Measurements from ENCODE around the gene BMPR1B.
"Not testable (repeated sequence)": the region's sequence is repeated elsewhere in the genome, so short reads cannot be mapped to it uniquely, and the experiment has no call there.

Gene BMPR1B

GRCh38 chr4:95142932-95143331 lies 385.2 kb downstream of the BMPR1B start:
- no peak for DNase-seq (ENCODE audit: low read depth)

GRCh38 chr4:95151255-95151654 lies 393.5 kb downstream of the BMPR1B start:
- no peak for DNase-seq (ENCODE audit: low read depth)

- DNase-seq (ENCODE audit: low read depth) = no peak
Measured at GRCh38 chr4:95153182-95153581, 395.4 kb downstream of the BMPR1B start.

GRCh38 chr4:95155759-95156451 lies 398.1 kb downstream of the BMPR1B start:
- DNase-seq (ENCODE audit: low read depth) = no peak

GRCh38 chr4:95156452-95156765 lies 398.7 kb downstream of the BMPR1B start:
- DNase-seq (ENCODE audit: low read depth) = no peak

- DNase-seq (ENCODE audit: low read depth) = no peak
Measured at GRCh38 chr4:95157596-95157995, 399.8 kb downstream of the BMPR1B start.

GRCh38 chr4:95158045-95158444 lies 400.3 kb downstream of the BMPR1B start:
- DNase-seq (ENCODE audit: low read depth) = no peak

GRCh38 chr4:95158626-95159025 lies 400.9 kb downstream of the BMPR1B start:
- no peak for DNase-seq (ENCODE audit: low read depth)

- no peak for DNase-seq (ENCODE audit: low read depth)
Measured at GRCh38 chr4:95159384-95159783, 401.6 kb downstream of the BMPR1B start.

- DNase-seq (ENCODE audit: low read depth) = no peak
Measured at GRCh38 chr4:95161781-95162469, 404.2 kb downstream of the BMPR1B start.

GRCh38 chr4:95162867-95163266 lies 405.1 kb downstream of the BMPR1B start:
- DNase-seq (ENCODE audit: low read depth) = no peak

- no peak for DNase-seq (ENCODE audit: low read depth)
Measured at GRCh38 chr4:95165926-95166524, 408.3 kb downstream of the BMPR1B start.

- no peak for DNase-seq (ENCODE audit: low read depth)
Measured at GRCh38 chr4:95167805-95168204, 410.1 kb downstream of the BMPR1B start.

- no peak for DNase-seq (ENCODE audit: low read depth)
Measured at GRCh38 chr4:95170176-95170575, 412.4 kb downstream of the BMPR1B start.

- DNase-seq (ENCODE audit: low read depth) = not testable (repeated sequence)
Measured at GRCh38 chr4:95171377-95171776, 413.6 kb downstream of the BMPR1B start.

- no peak for DNase-seq (ENCODE audit: low read depth)
Measured at GRCh38 chr4:95178938-95179337, 421.2 kb downstream of the BMPR1B start.

GRCh38 chr4:95180531-95181242 lies 422.9 kb downstream of the BMPR1B start:
- no peak for DNase-seq (ENCODE audit: low read depth)

GRCh38 chr4:95181243-95181995 lies 423.7 kb downstream of the BMPR1B start:
- DNase-seq (ENCODE audit: low read depth) = no peak

GRCh38 chr4:95181996-95182306 lies 424.2 kb downstream of the BMPR1B start:
- DNase-seq (ENCODE audit: low read depth) = no peak

- DNase-seq (ENCODE audit: low read depth) = no peak
Measured at GRCh38 chr4:95183656-95184408, 426.1 kb downstream of the BMPR1B start.

GRCh38 chr4:95186666-95187065 lies 428.9 kb downstream of the BMPR1B start:
- no peak for DNase-seq (ENCODE audit: low read depth)

All from activated T-cell treated with anti-CD3 and anti-CD28 coated beads for 48 hours (primary cell).